ENCODE measurements around the gene TMEM253.

Gene TMEM253

GRCh38 chr14:21070610-21071224, 30.1 kb upstream of the TMEM253 start:
- in situ Hi-C loops (cut with HindIII; ENCODE audit: low sequenced_read_pairs), result no loop called here

GRCh38 chr14:21071225-21072030, 29.4 kb upstream of the TMEM253 start:
- in situ Hi-C loops (cut with HindIII; ENCODE audit: low sequenced_read_pairs), result no loop called here

DNA sequence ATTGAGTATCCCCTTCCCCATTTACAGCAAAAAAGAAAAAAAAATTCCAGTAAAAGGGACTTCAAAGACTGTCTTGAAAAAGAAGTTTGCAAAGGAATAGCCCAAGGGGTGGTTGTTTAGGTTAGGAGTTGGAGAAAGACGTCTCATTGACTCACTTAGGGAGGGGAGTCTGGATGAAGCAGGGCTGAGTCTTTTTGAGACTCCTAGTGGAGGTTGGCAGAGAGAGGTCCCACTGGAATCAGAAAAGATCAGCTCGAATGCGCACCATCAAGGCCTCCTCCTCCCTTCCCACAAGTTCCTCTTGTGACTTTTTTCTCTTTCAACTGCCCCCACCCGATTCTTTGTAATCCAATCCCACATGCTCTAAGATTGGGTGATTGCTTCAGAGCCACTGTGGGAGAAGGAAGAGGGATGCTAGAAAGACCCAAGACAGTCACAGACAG, 28.8 kb upstream of the TMEM253 start:
- in situ Hi-C loops (cut with HindIII; ENCODE audit: low sequenced_read_pairs), result no loop called here

GRCh38 chr14:21072781-21073339, 28.0 kb upstream of the TMEM253 start:
- in situ Hi-C loops (cut with HindIII; ENCODE audit: low sequenced_read_pairs), result no loop called here

- in situ Hi-C loops (cut with HindIII; ENCODE audit: low sequenced_read_pairs), result no loop called here
Measured at GRCh38 chr14:21073921-21074320, 26.9 kb upstream of the TMEM253 start.

GRCh38 chr14:21074398-21075272, 26.2 kb upstream of the TMEM253 start:
- in situ Hi-C loops (cut with HindIII; ENCODE audit: low sequenced_read_pairs), result no loop called here

DNA sequence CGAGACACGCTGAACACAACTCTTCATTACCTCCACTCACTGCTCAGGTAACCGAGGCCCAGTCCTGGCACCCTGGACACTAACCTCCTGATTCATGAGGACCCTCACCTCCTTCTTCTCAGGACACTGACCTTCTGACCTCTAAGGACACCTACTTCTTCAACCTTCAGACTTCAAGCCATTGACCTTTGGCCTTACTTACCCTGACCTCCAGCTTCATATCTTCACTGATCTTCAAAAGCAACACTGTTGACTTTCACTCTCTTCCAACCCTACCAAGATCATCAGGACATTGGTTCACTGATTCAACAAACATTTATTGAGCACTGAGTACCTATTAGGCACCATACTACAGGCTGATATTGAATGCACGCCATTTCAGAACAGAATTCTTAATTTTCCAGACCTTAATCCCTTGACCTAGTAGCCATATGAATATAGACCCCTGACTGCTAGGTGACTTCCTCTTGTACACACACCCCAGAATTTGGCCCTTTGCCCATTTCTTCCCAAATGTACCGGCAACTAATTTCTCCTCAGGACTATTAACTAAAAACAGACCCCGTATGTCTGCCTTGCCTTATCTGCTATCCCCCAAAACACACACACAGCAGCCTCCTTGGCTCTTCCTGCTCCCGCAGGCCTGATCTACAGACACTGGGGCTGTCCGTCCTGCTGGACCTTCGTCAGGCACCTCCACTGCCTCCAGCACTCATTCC, 25.0 kb upstream of the TMEM253 start:
- in situ Hi-C loops (cut with HindIII; ENCODE audit: low sequenced_read_pairs), result no loop called here

GRCh38 chr14:21077672-21078071, 23.2 kb upstream of the TMEM253 start:
- in situ Hi-C loops (cut with HindIII; ENCODE audit: low sequenced_read_pairs), result no loop called here

DNA sequence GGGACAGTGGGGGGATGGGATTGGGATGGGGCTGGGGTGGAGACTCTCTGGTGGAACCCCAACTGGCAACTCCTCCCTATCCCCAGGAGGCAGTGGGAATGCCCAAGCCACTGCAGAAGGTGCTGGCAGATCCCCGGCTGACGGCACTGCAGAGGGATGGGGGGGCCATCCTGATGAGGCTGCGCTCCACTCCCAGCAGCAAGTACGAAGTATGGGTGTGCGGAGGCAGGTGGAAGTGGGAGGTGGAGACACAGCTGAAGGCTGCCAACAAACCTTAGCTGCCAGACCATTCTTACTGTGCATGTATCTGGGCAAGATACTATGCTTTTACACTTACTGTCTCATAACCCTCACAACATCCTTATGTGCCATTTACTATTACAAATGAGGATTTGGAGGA, 22.6 kb upstream of the TMEM253 start:
- in situ Hi-C loops (cut with HindIII; ENCODE audit: low sequenced_read_pairs), result no loop called here

DNA sequence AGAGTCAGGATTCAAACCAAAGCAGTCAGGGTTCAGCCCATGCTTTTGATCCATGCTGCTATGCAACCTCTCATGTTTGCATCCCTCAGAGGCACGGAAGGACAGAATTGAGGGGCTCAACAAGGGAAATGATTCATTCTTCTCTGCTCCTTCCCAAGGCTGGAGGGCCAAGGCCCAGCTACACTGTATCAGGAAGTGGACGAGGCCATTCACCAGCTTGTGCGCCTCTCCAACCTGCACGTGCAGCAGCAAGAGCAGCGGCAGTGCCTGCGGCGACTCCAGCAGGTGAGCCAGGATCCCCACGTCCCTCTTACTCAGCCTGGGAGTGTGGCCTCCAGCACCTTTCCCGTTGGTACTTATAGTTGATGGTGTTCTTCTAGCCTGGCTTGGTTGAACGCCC, 22.1 kb upstream of the TMEM253 start:
- in situ Hi-C loops (cut with HindIII; ENCODE audit: low sequenced_read_pairs), result no loop called here

- in situ Hi-C loops (cut with HindIII; ENCODE audit: low sequenced_read_pairs), result no loop called here
Measured at GRCh38 chr14:21081521-21082142, 19.2 kb upstream of the TMEM253 start.

DNA sequence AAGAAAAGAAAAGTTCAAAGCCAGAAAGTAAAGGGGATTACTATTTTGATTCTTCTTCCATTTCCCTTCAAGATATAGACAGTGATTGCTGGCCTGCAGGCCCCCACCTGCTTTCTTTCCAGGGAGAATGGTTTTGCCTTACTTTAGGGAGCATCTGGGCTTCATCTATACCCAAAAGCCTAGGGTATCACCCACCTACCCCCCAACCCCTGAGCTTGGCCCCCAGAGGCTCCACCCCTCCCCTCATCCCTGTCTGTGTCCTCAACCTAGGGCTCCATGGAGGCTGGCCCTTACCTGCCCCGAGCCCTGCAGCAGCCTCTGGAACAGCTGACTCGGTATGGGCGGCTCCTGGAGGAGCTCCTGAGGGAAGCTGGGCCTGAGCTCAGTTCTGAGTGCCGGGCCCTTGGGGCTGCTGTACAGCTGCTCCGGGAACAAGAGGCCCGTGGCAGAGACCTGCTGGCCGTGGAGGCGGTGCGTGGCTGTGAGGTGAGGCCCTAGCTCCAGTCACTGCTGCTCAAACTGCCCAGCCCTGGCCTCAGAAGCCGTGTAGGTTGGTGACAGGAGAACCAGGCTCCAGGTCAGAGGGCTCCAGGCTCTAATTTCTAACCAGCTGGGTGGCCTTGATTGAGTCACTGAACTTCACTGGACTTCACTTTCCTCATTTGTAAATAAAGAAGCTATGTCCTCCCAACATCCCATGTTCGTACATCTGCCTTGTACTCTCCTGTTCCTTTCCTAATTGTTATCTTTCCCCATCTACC, 17.1 kb upstream of the TMEM253 start:
- in situ Hi-C loops (cut with HindIII; ENCODE audit: low sequenced_read_pairs), result no loop called here

DNA sequence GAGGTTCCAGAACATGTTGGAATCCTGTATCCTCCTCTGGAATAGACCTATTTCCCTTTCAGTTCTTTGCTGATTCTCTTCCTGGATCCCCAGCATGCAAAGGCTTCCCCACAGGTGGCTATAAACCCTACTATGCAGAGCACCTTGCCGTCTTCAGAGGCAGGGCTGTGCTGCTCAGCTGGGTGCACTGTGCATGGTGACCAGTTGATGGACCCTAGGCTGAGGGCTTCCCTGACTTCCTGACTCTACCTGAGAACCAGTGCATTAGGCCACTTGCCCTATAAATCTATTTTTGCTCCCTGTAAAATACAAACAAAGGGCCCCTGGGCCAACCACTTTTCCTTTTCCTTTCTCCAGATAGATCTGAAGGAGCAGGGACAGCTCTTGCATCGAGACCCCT, 16.5 kb upstream of the TMEM253 start:
- in situ Hi-C loops (cut with HindIII; ENCODE audit: low sequenced_read_pairs), result no loop called here

DNA sequence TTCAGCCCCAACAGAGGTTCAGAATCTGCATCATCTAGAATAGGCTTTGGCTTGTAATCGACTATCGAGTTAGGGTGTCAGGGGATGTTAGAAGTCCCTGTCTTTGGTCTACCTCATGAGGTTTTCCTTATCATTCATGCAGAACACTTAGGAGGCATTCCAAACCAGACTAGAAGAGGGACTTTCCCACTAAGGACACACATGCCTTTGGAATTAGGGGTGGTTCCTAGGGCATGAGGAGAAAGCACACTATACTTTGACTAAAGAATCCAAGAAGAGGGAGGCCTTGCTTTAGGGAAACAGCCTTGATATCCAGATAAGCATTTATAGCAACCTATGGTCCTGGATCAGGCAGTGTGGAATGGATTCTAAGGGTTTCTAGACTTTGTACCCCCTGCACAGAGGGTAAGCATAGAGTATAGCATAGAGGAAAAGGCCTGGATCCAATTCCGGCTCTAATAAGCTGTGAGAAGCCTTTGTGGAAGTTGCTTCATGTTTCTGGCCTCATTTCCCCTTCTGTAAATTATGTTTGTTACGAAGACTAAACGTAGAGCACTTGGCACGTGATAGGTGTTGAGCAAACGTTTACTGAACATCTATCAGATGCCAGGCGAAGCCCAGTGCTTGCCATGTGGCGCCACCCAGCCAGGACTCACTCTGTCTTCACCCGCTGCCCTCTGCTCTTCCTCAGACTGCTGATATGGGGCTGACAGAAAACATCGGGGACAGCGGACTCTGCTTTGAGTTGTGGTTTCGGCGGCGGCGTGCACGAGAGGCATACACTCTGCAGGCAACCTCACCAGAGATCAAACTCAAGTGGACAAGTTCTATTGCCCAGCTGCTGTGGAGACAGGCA, 15.6 kb upstream of the TMEM253 start:
- in situ Hi-C loops (cut with HindIII; ENCODE audit: low sequenced_read_pairs), result no loop called here

DNA sequence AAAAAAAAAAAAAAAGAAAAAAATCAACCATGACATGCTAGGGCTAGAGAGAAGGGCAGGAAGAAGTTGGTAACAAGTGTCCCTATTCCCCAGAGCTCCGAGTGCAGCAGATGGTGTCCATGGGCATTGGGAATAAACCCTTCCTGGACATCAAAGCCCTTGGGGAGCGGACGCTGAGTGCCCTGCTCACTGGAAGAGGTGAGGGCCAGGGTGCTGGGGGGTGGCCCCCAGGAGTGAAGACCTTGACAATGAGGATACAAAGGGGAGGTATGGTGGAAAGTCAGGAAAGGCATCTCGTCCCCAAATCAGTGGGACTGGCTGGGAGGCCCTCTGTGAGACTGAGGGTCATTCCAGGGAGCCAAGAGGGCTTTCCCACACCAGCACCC, 14.0 kb upstream of the TMEM253 start:
- in situ Hi-C loops (cut with HindIII; ENCODE audit: low sequenced_read_pairs), result no loop called here

GRCh38 chr14:21087294-21088091, 13.4 kb upstream of the TMEM253 start:
- in situ Hi-C loops (cut with HindIII; ENCODE audit: low sequenced_read_pairs), result no loop called here

GRCh38 chr14:21088687-21089086, 12.2 kb upstream of the TMEM253 start:
- in situ Hi-C loops (cut with HindIII; ENCODE audit: low sequenced_read_pairs), result no loop called here

DNA sequence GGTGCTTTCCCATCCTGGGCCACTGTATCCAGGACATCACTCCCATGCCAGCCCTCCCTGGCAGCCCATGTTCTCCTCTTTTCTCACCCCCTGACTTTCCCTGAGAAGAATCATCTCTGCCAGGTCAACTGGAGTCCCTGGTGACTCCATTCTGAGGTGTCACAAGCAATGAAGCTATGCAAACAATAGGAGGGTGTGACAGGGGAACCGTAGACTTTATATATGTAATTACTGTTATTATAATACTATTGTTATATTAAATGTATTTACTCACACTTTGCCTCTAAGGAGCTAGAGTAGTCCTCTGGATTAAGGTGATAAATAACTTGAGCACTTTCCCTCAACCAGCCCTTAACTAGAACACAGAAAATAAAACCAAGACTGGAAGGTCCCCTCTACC, 11.6 kb upstream of the TMEM253 start:
- in situ Hi-C loops (cut with HindIII; ENCODE audit: low sequenced_read_pairs), result no loop called here
